Ovary (tissue), 3 donors: ENCODE measurements around the gene B4GALNT4.

ENCODE experiments used
- CTCF ChIP-seq, 3 donors: fragments of 450-650 bp in 2 of 3; fragments of 200-600 bp in 1 of 3; IDR thresholded peaks; one replicate each; pipeline versions ENCODE4 v1.5.1 to v1.8.0; 2016 to 2022; ENCODE audit warnings: antibody characterized with exemption in 3 of 3, mild to moderate bottlenecking in 1 of 3
- EP300 ChIP-seq: sonication (generic); formaldehyde crosslinking; IDR thresholded peaks from one replicate; pipeline ENCODE4 v1.6.1; 2017; ENCODE audit warnings: antibody characterized with exemption
- POLR2A ChIP-seq: fragments of 450-650 bp; IDR thresholded peaks from one replicate; pipeline ENCODE4 v1.6.1; 2017; ENCODE audit warnings: antibody characterized with exemption, mild to moderate bottlenecking, moderate library complexity
- donor health status: DM: no; HTN: no; CAD: no.

- no peak for TF ChIP-seq CTCF (IDR thresholded peaks at IDR 0.05)
- no peak for TF ChIP-seq POLR2A
- no peak for TF ChIP-seq EP300
Measured at GRCh38 chr11:406796-407650, 37.7 kb downstream of the B4GALNT4 start.
